ENCODE measurements around the gene MBD4. TPM values are rescaled to one million over a fixed set of nuclear protein-coding genes. Genes with fewer than 3 reads are reported as not detected.
"Not testable (repeated sequence)": the region's sequence is repeated elsewhere in the genome, so short reads cannot be mapped to it uniquely, and the experiment has no call there.

Gene MBD4
- 58.3 TPM for total RNA-seq (2013)
- polyA plus RNA-seq (10 to 100 TPM; 25.6 to 31.5 (median 30.1) TPM), polyA minus RNA-seq (16.2 and 21.1 TPM in 2 replicates), total RNA-seq (19.4 to 104 (median 75.0) reads per million in 11 experiments)

- no peaks in the 10 kb centered on the region for H3K9me3 Mint-ChIP-seq
Measured at GRCh38 chr3:129439817-129440617, at the start of gene MBD4, which contains the start of gene IFT122. TSS of gene MBD4 (minus strand) at chr3:129439948. CDS start at chr3:129439833, 115 bp downstream. TSS of gene IFT122 (plus strand) at chr3:129440224. CDS start at chr3:129440331, 107 bp downstream.

GRCh38 chr3:129489258-129489657 lies 49.5 kb upstream of the MBD4 start:
- 33% methylated on average over 3 of the region's 10 CpGs for WGBS (ENCODE audit: insufficient coverage)
- Histone ChIP-seq H3K4me1 (ENCODE audit: control insufficient read depth in 1 of 2, insufficient read depth in 2 of 2, low read length in 2 of 2) (peaks cover 54 to 59% of the 10 kb centered on the region in 2 donors), H2AFZ (ENCODE audit: insufficient read depth, low read depth, low read length, poor library complexity, severe bottlenecking) (peak overlapping the region; percentile 40), H3K36me3 (replicated peaks in 1 of 2; ENCODE audit: control insufficient read depth in 1 of 2, insufficient read depth in 2 of 2, low read length in 2 of 2) (peaks cover 3 to 28% of the 10 kb centered on the region in 2 donors), H3K4me2 (replicated peaks; ENCODE audit: extremely low read depth, low read length, poor library complexity, severe bottlenecking) (peak overlapping the region; percentile 11), H3K27ac (ENCODE audit: low read depth in 1 of 2, low read length in 2 of 2) (peak overlapping the region; percentile 89)
- H3K79me2 ChIP-seq (ENCODE audit: insufficient read depth, low read length); H3K9me3 Mint-ChIP-seq; H3K9ac ChIP-seq (ENCODE audit: insufficient read depth, low read length, poor library complexity, severe bottlenecking); H4K20me1 ChIP-seq (ENCODE audit: insufficient read depth, low read length); H3K27me3 ChIP-seq (ENCODE audit: control insufficient read depth in 2 of 2, insufficient read depth in 2 of 2, low read length in 2 of 2); H3K27me3 Mint-ChIP-seq (ENCODE audit: low read depth in 3 of 3); H3K4me3 ChIP-seq (replicated peaks in 1 of 3; ENCODE audit: low read depth in 2 of 3, low read length in 3 of 3); H3K9me3 ChIP-seq (replicated peaks in 1 of 2; ENCODE audit: control insufficient read depth in 1 of 2, insufficient read depth in 1 of 2, low read length in 2 of 2): not testable (repeated sequence)
- peak overlapping the region; percentile 87 to 98 (median 96) for H3K27ac Mint-ChIP-seq
- DNase-seq = peak; percentile 65 to 80 (median 70)
- peaks cover 37 to 40% of the 10 kb centered on the region in 2 donors for H3K36me3 Mint-ChIP-seq
- peaks cover 57% of the 10 kb centered on the region for H3K4me1 Mint-ChIP-seq
- H3K4me3 Mint-ChIP-seq = peak overlapping the region; percentile 43 to 68
- intact Hi-C loops (cut with micrococcal nuclease) = loop anchor here in 1 of 2 donors (5.0 to 10.0 kb wide), 2 partner anchors 333 to 446 kb away; no protein-coding TSS in a partner anchor

More at GRCh38 chr3:129439817-129440617, at the start of gene MBD4, which contains the start of gene IFT122:
- H3K4me1 Mint-ChIP-seq = peaks cover 81% of the 10 kb centered on the region
- Histone ChIP-seq H3K27me3 (ENCODE audit: control insufficient read depth in 2 of 2, insufficient read depth in 2 of 2, low read length in 2 of 2) (no peaks in the 10 kb centered on the region), H3K9me3 (replicated peaks in 1 of 2; ENCODE audit: control insufficient read depth in 1 of 2, insufficient read depth in 1 of 2, low read length in 2 of 2) (no peaks in the 10 kb centered on the region), H2AFZ (ENCODE audit: insufficient read depth, low read depth, low read length, poor library complexity, severe bottlenecking) (peak within 1 kb of the TSS; percentile 94), H4K20me1 (ENCODE audit: insufficient read depth, low read length) (peaks cover 33% of the 10 kb centered on the region), H3K36me3 (replicated peaks in 1 of 2; ENCODE audit: control insufficient read depth in 1 of 2, insufficient read depth in 2 of 2, low read length in 2 of 2) (peaks cover 26 to 32% of the 10 kb centered on the region in 2 donors), H3K79me2 (ENCODE audit: insufficient read depth, low read length) (peaks cover 72% of the 10 kb centered on the region), H3K9ac (ENCODE audit: insufficient read depth, low read length, poor library complexity, severe bottlenecking) (peak within 1 kb of the TSS; percentile 87), H3K27ac (ENCODE audit: low read depth in 1 of 2, low read length in 2 of 2) (peak within 1 kb of the TSS; percentile 97), H3K4me3 (replicated peaks in 1 of 3; ENCODE audit: low read depth in 2 of 3, low read length in 3 of 3) (peak within 1 kb of the TSS; percentile 95 to 99 (median 99)), H3K4me1 (ENCODE audit: control insufficient read depth in 1 of 2, insufficient read depth in 2 of 2, low read length in 2 of 2) (peaks cover 68 to 83% of the 10 kb centered on the region in 2 donors), H3K4me2 (replicated peaks; ENCODE audit: extremely low read depth, low read length, poor library complexity, severe bottlenecking) (peak within 1 kb of the TSS; percentile 90)
- peaks cover 24 to 37% of the 10 kb centered on the region in 2 donors for H3K36me3 Mint-ChIP-seq
- DNase-seq = peak; percentile 99
- peak within 1 kb of the TSS; percentile 97 to 99 (median 98) for H3K27ac Mint-ChIP-seq
- intact Hi-C loops (cut with micrococcal nuclease) = loop anchor here in 1 of 2 donors (5.0 kb wide), 1 partner anchor 38 kb away; no protein-coding TSS in a partner anchor
- H3K4me3 Mint-ChIP-seq = peak within 1 kb of the TSS; percentile 93 to 97
- H3K27me3 Mint-ChIP-seq (ENCODE audit: low read depth in 3 of 3) = peaks cover 0 to 2% (median 0%) of the 10 kb centered on the region in 3 donors
- TF ChIP-seq CTCF (IDR thresholded peaks at IDR 0.05) = no peak
- WGBS (ENCODE audit: insufficient coverage) = under 1% methylated on average over 72 of the region's 75 CpGs

GRCh38 chr3:129487868-129488335 lies 48.2 kb upstream of the MBD4 start:
- not testable (repeated sequence) for H3K27me3 ChIP-seq (ENCODE audit: control insufficient read depth in 2 of 2, insufficient read depth in 2 of 2, low read length in 2 of 2); H4K20me1 ChIP-seq (ENCODE audit: insufficient read depth, low read length); H2AFZ ChIP-seq (ENCODE audit: insufficient read depth, low read depth, low read length, poor library complexity, severe bottlenecking); H3K9ac ChIP-seq (ENCODE audit: insufficient read depth, low read length, poor library complexity, severe bottlenecking); H3K4me3 Mint-ChIP-seq; H3K9me3 Mint-ChIP-seq; DNase-seq; H3K4me2 ChIP-seq (replicated peaks; ENCODE audit: extremely low read depth, low read length, poor library complexity, severe bottlenecking); H3K27me3 Mint-ChIP-seq (ENCODE audit: low read depth in 3 of 3); H3K79me2 ChIP-seq (ENCODE audit: insufficient read depth, low read length); H3K9me3 ChIP-seq (replicated peaks in 1 of 2; ENCODE audit: control insufficient read depth in 1 of 2, insufficient read depth in 1 of 2, low read length in 2 of 2); H3K4me3 ChIP-seq (replicated peaks in 1 of 3; ENCODE audit: low read depth in 2 of 3, low read length in 3 of 3); H3K27ac ChIP-seq (ENCODE audit: low read depth in 1 of 2, low read length in 2 of 2)
- WGBS (ENCODE audit: insufficient coverage) = 98% methylated on average over 4 of the region's 4 CpGs
- peak overlapping the region in 3 of 7 donors; percentile 15 to 70 (median 48) for H3K27ac Mint-ChIP-seq
- Histone ChIP-seq H3K4me1 (ENCODE audit: control insufficient read depth in 1 of 2, insufficient read depth in 2 of 2, low read length in 2 of 2) (peaks cover 54 to 59% of the 10 kb centered on the region in 2 donors), H3K36me3 (replicated peaks in 1 of 2; ENCODE audit: control insufficient read depth in 1 of 2, insufficient read depth in 2 of 2, low read length in 2 of 2) (peaks cover 5 to 27% of the 10 kb centered on the region in 2 donors)
- peaks cover 35 to 36% of the 10 kb centered on the region in 2 donors for H3K36me3 Mint-ChIP-seq
- H3K4me1 Mint-ChIP-seq = peaks cover 57% of the 10 kb centered on the region
- intact Hi-C loops (cut with micrococcal nuclease) = loop anchor here in 1 of 2 donors (5.0 to 10.0 kb wide), 2 partner anchors 334 to 447 kb away; no protein-coding TSS in a partner anchor

Data from CD14-positive monocyte (primary cell).